Occipital lobe (tissue), 2 donors: Measurements from ENCODE around the gene PANK1. TPM values are rescaled to one million over a fixed set of nuclear protein-coding genes. Genes with fewer than 3 reads are reported as not detected.
A peak's percentile ranks its signal among the peaks of the same experiment; 100 is the strongest.

Source experiments
- DNase-seq: peaks from one replicate; lab custom pipeline; 2025; lab: John Stamatoyannopoulos, UW
- total RNA-seq: library from RNA; depleted of rRNA; stranded (reverse); fragments of >200 nt; gene quantifications from one replicate; pipeline ENCODE4 v1.2.3, GENCODE V29; 2014

Gene PANK1
- total RNA-seq, 1 donor from 2014 or later = 43.5 TPM

GRCh38 chr10:89651916-89652573 is 7.0 kb upstream of the PANK1 start:
- no peak for DNase-seq

GRCh38 chr10:89651205-89651915 is 6.3 kb upstream of the PANK1 start:
- no peak for DNase-seq

- no peak for DNase-seq
Observed at GRCh38 chr10:89649051-89649450, 4.0 kb upstream of the PANK1 start.

- DNase-seq = peak; percentile 33
Observed at GRCh38 chr10:89648074-89648473, 3.0 kb upstream of the PANK1 start.

- DNase-seq = no peak
Observed at GRCh38 chr10:89646889-89647657, 2.0 kb upstream of the PANK1 start.

- DNase-seq = peak; percentile 3
Observed at GRCh38 chr10:89645742-89646172, 715 bp upstream of the PANK1 start.

- DNase-seq = peak; percentile 72
Observed at GRCh38 chr10:89644691-89644966, 413 bp downstream of the PANK1 start.

DNA sequence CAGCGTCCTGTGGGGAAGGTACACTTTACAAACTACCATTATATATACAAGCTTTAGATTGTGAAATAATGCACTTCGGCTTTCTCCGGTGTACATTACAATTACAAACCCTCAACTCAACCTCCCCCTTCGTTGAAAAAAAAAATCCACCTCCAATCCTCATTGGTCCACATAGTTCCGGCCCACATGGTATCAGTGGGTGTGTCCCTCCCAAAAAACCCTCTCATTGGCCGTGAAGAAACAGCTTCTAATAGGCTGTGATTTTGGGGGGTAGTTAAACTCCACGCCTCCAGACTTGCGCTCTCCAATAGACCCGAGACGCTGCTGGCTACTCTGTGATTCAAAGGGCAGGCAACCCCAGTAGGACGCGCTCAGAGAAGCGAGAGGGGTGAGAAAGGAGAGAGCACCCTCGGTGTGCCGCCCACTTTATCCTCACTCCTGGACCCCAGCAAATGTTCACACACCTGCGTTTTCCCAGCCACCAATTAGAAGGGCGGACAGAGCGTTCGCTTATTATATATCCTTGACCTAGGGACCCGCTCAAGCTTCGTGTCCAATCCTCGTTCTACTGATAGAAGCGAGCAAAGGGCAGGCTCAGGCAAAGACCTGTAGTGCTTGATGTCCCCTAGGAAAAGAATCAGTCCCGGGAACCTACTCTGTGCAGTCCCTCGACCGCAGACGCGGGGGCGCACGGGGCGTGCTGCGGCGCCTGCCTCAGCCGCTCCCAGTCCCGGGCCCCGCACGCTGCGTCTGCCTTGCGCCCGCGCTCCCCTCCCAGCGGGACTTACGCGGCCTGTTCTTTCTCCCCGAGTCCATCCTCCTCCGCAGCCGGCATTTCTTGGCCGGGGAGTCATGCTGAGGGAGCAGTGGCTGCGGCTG is 991 bp downstream of the PANK1 start:
- peak; percentile 86 for DNase-seq

GRCh38 chr10:89643431-89643811 is 1.6 kb downstream of the PANK1 start:
- DNase-seq = no peak

DNA sequence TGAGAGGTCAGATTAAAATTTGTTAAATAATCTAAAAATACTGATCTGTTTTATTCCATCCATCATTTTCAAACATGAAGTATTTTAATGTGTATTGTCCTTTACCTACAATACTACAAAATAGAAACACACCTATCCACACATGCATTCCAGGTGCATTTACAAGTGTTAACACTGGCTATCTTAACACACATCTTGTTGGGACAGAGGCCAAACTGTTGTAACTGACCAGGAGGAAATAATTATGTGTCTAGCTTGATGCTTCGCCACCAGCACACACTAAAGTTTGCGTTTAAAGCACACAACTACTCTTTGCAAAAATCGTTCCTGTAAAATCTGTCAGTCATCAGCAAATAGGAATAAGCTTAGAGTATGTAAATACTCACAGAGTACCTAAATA is 2.8 kb downstream of the PANK1 start:
- DNase-seq = no peak

DNA sequence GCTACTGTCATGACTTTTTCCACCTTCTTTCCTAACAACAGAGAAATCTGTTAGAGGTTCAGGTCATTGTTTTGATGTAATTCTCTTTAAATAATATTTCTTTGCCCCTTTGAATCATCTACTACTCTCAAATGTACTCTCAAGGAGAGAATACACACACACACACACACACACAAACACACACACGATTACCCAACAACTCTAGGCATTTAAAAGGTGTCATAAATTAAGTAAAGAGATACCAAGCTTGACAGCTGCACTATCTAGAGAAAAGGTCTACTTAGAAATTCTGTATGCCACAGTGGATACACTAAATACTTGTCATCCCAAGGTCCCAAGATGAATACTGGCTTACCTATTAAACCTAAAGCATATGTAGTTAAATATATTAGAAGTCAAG is 4.8 kb downstream of the PANK1 start:
- DNase-seq = no peak

- no peak for DNase-seq
Observed at GRCh38 chr10:89639326-89639725, 5.7 kb downstream of the PANK1 start.

DNA sequence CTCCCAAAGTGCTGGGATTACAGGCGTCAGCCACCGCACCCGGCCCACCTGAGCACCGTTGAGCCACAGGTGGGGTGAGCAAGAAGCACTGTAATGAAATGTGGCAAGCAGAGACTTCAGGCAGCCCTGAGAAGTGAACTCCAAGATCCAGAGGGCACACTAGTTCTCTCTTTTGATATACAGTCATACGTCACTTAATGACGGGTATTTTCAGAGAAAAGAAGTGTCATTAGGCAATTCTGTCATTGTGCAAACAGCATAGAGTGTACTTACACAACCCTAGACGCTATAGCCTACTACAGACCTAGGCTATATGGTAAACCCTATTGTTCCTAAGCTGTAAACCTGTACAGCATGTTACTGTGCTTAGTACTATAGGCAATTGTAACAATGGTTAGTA is 7.9 kb downstream of the PANK1 start:
- DNase-seq = no peak

- DNase-seq = no peak
Observed at GRCh38 chr10:89634637-89635036, 10.4 kb downstream of the PANK1 start.

GRCh38 chr10:89633484-89633883 is 11.6 kb downstream of the PANK1 start:
- no peak for DNase-seq

DNA sequence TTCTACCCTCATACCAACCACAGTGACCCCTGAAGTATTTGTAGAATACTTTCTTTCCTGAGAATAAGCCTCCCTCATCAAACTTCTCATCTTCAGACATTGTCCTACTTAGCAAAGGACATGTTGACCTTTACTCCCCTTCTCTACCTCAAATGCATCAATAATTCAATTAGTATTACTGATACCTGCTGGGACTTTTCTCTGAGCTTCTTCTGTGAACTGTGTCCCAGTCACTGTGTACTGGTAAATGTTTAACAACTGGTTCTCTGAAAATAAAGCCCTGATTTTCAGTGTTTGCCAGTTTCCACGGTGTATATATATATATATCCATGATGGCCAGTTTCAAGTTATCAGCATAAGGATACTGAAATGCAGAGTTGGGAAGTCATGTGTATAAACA is 12.2 kb downstream of the PANK1 start:
- no peak for DNase-seq

DNA sequence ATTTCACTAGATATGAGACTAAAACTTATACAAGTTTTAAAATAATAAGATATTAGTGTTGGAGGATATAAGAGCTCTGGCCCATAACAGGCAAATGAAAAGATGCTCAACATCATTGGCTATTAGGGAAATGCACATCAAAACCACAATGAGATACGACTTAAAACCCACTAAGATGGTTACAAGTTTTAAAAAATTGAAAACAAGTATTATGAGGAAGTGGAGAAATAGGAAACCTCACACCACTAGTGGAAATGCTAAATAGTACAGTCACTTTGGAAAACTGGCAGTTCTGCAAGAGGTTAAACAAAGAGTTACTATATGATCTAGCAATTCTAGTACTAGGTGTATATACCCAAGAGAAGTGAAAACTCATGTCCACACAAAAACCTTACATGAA is 17.2 kb downstream of the PANK1 start:
- no peak for DNase-seq

GRCh38 chr10:89625041-89625765 is 19.8 kb downstream of the PANK1 start:
- DNase-seq = no peak

DNA sequence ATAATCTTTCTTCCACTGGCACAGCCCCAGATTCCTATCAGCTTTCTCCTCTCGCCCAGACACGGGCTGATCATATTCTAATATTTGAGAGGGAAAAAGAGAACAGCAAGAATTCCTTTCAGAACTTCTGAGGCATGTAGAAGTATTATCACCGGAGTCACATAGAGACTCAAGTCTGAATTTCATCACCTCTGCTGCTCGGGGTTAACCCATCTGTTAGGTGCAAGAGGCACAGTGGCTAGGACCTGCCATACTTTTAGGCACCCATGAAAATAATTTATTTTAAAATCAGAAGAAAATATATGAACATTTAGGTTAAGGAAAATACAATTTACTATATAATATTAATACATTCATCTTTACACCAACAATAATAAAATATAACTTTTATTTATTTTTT is 21.0 kb downstream of the PANK1 start:
- DNase-seq = no peak

DNA sequence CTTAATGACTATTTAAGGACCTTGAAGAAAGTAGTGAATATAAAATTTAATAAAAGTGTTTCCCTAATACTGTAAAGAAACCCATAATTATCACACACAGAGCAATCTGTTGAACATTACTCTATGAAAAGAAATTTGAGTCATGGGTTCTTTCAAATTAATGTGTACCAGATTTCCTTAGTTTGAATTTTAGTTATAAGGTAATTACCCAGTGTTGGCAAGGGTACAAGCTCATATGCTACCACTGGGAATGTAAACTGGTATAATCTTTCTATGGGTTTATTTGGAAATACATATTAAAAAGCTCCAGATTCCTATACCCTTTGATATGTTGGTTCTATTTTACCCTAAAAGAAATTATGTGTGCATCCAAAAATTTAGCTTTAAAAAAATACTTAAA is 22.9 kb downstream of the PANK1 start:
- no peak for DNase-seq

DNA sequence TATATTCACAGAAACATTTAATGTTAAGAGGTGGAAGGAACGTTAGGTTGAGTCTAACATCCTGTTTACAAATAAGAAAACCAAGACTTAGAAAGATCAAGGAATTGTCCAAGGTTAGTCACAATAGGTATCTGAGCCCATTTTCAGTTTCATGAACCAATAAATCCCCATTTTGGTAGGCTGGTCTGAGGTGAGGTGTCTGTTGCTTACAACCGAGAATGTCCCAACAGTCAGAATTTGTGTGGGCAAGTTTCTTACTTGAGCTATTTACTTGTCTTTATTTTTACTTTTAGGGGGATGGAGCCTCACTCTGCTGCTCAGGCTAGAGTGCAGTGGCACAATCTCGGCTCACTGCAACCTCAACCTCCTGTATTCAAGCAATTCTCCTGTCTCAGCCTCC is 23.6 kb downstream of the PANK1 start:
- no peak for DNase-seq
